Hepatocyte (in vitro differentiated cells): ENCODE data around the gene ABCA9. TPM values are rescaled to one million over a fixed set of nuclear protein-coding genes. Genes with fewer than 3 reads are reported as not detected.
"Not testable (repeated sequence)": the region's sequence is repeated elsewhere in the genome, so short reads cannot be mapped to it uniquely, and the experiment has no call there.

Experiments used
- DNase-seq: peaks from one replicate; pipeline ENCODE4 v3.0.0-alpha.2; 2016; ENCODE audit warnings: low spot score
- H2AFZ ChIP-seq: fragments of 200-600 bp; sonication (generic); 2 replicates; pipeline ENCODE4 v1.6.0; 2016; ENCODE audit warnings: antibody characterized with exemption, mild to moderate bottlenecking
- H3K27ac ChIP-seq: fragments of 200-600 bp; sonication (generic); 2 replicates; pipeline ENCODE4 v1.5.1; 2016; ENCODE audit warnings: mild to moderate bottlenecking
- H3K27me3 ChIP-seq: fragments of 200-600 bp; sonication (generic); 2 replicates; pipeline ENCODE4 v1.6.1; 2016
- H3K36me3 ChIP-seq: fragments of 200-600 bp; sonication (generic); replicated peaks from 2 replicates; pipeline ENCODE4 v1.5.1; 2016; ENCODE audit warnings: low read depth; ENCODE audit not compliant: insufficient read depth
- H3K4me1 ChIP-seq: fragments of 200-600 bp; sonication (generic); 2 replicates; pipeline ENCODE4 v1.5.1; 2016; ENCODE audit warnings: mild to moderate bottlenecking, moderate library complexity; ENCODE audit not compliant: insufficient read depth
- H3K4me2 ChIP-seq: fragments of 200-600 bp; sonication (generic); 2 replicates; pipeline ENCODE4 v1.6.0; 2016
- H3K4me3 ChIP-seq: fragments of 200-600 bp; sonication (generic); 2 replicates; pipeline ENCODE4 v1.5.1; 2016; ENCODE audit warnings: mild to moderate bottlenecking
- H3K79me2 ChIP-seq: fragments of 200-600 bp; sonication (generic); 2 replicates; pipeline ENCODE4 v1.6.0; 2017; ENCODE audit warnings: mild to moderate bottlenecking
- H3K9me2 ChIP-seq: fragments of 200-600 bp; sonication (generic); replicated peaks from 2 replicates; pipeline ENCODE4 v1.6.0; 2017; ENCODE audit warnings: mild to moderate bottlenecking; ENCODE audit not compliant: insufficient read depth
- H3K9me3 ChIP-seq: fragments of 200-600 bp; sonication (generic); 2 replicates; pipeline ENCODE4 v1.5.1; 2016; ENCODE audit warnings: low read depth, mild to moderate bottlenecking
- H4K20me1 ChIP-seq: fragments of 200-600 bp; sonication (generic); 2 replicates; pipeline ENCODE4 v1.6.0; 2016; ENCODE audit warnings: mild to moderate bottlenecking; ENCODE audit not compliant: insufficient read depth, poor library complexity, severe bottlenecking
- EZH2 ChIP-seq: fragments of 200-600 bp; sonication (generic); IDR thresholded peaks from 2 replicates; pipeline ENCODE4 v1.6.1; 2016; ENCODE audit warnings: antibody characterized with exemption, mild to moderate bottlenecking, borderline replicate concordance
- EZH2phosphoT487 ChIP-seq: fragments of 200-600 bp; sonication (generic); IDR thresholded peaks from one replicate; pipeline ENCODE4 v1.6.1; 2018; ENCODE audit warnings: antibody characterized with exemption, mild to moderate bottlenecking, low read depth, moderate library complexity; ENCODE audit not compliant: unreplicated experiment, severe bottlenecking
- WGBS: methylation state at CpG from one replicate; pipeline ENCODE4 v1.1.6; 2016; ENCODE audit warnings: low lambda C conversion rate; ENCODE audit errors: missing lambda C conversion rate; 5-methylcytosine and 5-hydroxymethylcytosine counted together
- polyA plus RNA-seq: library from polyadenylated mRNA; unstranded; fragments of >200 nt; fragmentation: Nextera tagmentation; extraction: Ambion mirVana; gene quantifications from 2 replicates; pipeline ENCODE4 v1.2.1, GENCODE V29; 2016
- total RNA-seq: library from RNA; depleted of rRNA; stranded (reverse); fragments of >200 nt; gene quantifications from 2 replicates; pipeline ENCODE4 v1.2.3, GENCODE V29; 2014
- TF ChIP-seq, protein P1 (sequence below): fragments of 200-600 bp; sonication (generic); IDR thresholded peaks from 2 replicates; pipeline ENCODE4 v1.5.1; 2016; ENCODE audit warnings: antibody characterized with exemption, mild to moderate bottlenecking; ENCODE audit not compliant: poor library complexity

Gene ABCA9
- total and polyA plus RNA-seq, 2 experiments from 2014 or later: 0.34 to 0.60 TPM

DNA sequence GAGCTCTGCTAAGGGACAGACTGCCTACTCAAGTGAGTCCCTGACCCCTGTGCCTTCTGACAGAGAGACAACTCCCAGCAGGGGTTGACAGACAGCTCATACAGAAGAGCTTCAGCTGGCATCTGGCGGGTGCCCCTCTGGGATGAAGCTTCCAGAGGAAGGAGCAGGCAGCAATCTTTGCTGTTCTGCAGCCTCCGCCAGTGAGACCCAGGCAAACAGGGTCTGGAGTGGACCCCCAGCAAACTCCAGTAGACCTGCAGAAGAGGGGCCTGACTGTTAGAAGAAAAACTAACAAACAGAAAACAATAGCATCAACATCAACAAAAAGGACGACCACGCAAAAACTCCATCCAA lies 10.5 kb upstream of the ABCA9 start:
- H3K36me3 ChIP-seq, H3K9me2 ChIP-seq, H3K4me3 ChIP-seq, H3K4me1 ChIP-seq, H3K27ac ChIP-seq, H3K9me3 ChIP-seq, H3K4me2 ChIP-seq, H4K20me1 ChIP-seq, H3K27me3 ChIP-seq, H3K79me2 ChIP-seq, DNase-seq: not testable (repeated sequence)
- H2AFZ ChIP-seq: peak overlapping the region; percentile 42
- 96% methylated on average over 4 of the region's 4 CpGs for WGBS

DNA sequence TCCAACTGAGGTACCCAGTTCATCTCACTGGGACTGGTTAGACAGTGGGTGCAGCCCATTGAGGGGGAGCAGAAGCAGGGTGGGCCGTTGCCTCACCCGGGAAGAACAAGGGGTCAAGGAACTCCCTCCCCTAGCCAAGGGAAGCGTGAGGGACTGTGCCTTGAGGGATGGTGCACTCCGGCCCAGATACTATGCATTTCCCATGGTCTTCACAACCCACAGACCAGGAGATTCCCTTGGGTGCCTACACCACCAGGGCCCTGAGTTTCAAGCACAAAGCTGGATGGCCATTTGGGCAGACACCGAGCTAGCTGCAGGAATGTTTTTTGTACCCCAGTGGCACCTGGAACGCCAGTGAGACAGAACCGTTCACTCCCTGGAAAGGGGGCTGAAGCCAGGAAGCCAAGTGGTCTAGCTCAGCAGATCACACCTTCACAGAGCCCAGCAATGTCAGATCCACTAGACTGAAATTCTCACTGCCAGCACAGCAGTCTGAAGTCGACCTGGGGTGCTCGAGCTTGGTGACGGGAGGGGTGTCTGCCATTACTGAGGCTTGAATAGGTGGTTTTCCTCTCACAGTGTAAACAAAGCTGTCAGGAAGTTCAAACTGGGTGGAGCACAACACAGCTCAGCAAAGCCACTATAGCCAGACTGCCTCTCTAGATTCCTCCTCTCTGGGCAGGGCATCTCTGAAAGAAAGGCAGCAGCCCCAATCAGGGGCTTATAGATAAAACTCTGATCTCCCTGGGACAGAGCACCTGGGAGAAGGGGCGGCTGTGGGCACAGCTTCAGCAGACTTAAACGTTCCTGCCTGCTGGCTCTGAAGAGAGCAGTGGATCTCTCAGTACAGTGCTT lies 9.9 kb upstream of the ABCA9 start:
- 74% methylated on average over 12 of the region's 12 CpGs for WGBS
- H3K9me3 ChIP-seq, H3K27me3 ChIP-seq, H3K79me2 ChIP-seq, H3K27ac ChIP-seq, H3K4me1 ChIP-seq, H3K36me3 ChIP-seq, H4K20me1 ChIP-seq, H3K9me2 ChIP-seq, DNase-seq, H3K4me2 ChIP-seq, H3K4me3 ChIP-seq: not testable (repeated sequence)
- H2AFZ ChIP-seq: peak overlapping the region; percentile 42

DNA sequence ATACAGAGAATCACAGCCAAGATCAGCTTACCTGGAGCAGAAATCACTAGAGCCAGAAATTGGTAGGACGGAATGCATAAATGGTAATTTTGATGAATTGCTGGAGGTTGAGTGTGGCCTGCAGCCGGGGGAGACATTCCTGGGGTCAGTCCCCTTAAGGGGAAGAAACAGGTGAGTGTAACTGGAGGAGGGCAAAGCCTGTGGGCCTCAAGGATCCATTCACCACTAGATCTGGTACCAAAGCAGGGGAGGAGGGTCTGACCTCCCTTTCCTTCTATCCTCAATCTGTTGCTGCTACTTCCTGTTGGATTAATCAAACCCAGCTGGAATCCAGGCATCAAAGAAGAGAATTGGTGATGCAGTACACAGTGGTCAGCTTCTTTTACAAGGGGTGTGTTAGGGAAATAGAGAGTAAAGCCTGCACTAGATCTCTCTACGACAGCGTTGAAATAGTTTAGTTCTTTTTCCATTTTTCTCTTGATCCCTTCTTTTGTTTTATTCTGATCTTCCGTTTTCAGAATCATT lies 8.6 kb upstream of the ABCA9 start:
- Histone ChIP-seq H3K4me3 (no peak overlapping the region), H2AFZ (no peak overlapping the region), H3K9me3 (no peaks in the 10 kb centered on the region), H3K4me2 (no peak overlapping the region), H3K9me2 (no peaks in the 10 kb centered on the region), H3K27ac (no peak overlapping the region), H3K79me2 (no peaks in the 10 kb centered on the region), H3K36me3 (no peaks in the 10 kb centered on the region), H3K4me1 (no peaks in the 10 kb centered on the region), H4K20me1 (no peaks in the 10 kb centered on the region), H3K27me3 (no peaks in the 10 kb centered on the region)
- WGBS: 64% methylated on average over 5 of the region's 5 CpGs
- DNase-seq: no peak
- TF ChIP-seq EZH2phosphoT487 (no peak), EZH2 (no peak)
- TF ChIP-seq, protein P1, sequence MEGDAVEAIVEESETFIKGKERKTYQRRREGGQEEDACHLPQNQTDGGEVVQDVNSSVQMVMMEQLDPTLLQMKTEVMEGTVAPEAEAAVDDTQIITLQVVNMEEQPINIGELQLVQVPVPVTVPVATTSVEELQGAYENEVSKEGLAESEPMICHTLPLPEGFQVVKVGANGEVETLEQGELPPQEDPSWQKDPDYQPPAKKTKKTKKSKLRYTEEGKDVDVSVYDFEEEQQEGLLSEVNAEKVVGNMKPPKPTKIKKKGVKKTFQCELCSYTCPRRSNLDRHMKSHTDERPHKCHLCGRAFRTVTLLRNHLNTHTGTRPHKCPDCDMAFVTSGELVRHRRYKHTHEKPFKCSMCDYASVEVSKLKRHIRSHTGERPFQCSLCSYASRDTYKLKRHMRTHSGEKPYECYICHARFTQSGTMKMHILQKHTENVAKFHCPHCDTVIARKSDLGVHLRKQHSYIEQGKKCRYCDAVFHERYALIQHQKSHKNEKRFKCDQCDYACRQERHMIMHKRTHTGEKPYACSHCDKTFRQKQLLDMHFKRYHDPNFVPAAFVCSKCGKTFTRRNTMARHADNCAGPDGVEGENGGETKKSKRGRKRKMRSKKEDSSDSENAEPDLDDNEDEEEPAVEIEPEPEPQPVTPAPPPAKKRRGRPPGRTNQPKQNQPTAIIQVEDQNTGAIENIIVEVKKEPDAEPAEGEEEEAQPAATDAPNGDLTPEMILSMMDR: no peak

DNA sequence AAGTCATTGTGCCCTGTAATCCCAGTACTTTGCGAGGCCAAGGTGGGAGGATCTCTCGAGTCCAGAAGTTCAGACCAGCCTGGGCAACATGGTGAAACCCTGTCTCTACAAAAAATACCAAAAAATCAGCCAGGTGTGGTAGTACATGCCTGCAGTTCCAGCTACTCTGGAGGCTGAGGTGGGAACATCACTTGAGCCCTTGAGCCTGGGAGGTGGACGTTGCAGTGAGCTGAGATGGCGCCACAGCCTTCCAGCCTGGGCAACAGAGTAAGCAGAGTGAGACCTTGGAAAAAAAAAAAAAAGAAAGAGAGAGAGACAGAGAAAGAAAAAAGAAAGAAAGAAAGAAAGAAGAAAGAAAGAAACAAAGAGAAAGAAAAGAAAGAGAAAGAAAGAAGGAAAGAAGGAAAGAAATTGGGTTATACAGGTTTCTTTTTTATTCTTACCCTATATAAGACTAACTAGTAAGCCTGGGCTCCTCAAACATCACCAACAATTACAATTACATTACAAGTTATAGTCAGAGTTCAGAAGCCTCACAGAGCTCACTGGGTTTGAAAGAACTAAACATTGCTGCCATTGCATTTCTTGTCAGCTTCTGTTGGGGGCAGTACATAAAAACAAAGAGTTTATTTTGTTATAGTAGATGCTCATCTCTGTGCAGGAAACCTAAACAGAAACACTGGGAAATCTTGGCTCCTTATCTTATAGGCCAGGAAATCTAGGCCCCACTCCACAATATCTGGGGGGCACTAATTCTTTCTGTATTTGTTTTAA lies 6.7 kb upstream of the ABCA9 start:
- no peaks in the 10 kb centered on the region for H3K4me1 ChIP-seq
- no peak overlapping the region for H2AFZ ChIP-seq
- H3K36me3 ChIP-seq: no peaks in the 10 kb centered on the region
- WGBS: 90% methylated on average over 4 of the region's 4 CpGs
- H3K79me2 ChIP-seq: no peaks in the 10 kb centered on the region
- H3K27ac ChIP-seq: no peak overlapping the region
- no peaks in the 10 kb centered on the region for H3K27me3 ChIP-seq
- DNase-seq: no peak
- no peak overlapping the region for H3K4me3 ChIP-seq
- no peaks in the 10 kb centered on the region for H3K9me2 ChIP-seq
- TF ChIP-seq, protein P1: peak; percentile 8
- TF ChIP-seq EZH2phosphoT487: no peak
- no peaks in the 10 kb centered on the region for H3K9me3 ChIP-seq
- no peak overlapping the region for H3K4me2 ChIP-seq
- H4K20me1 ChIP-seq: no peaks in the 10 kb centered on the region
